ENCODE measurements around the gene PYCR2.
"Not testable (repeated sequence)": the region's sequence is repeated elsewhere in the genome, so short reads cannot be mapped to it uniquely, and the experiment has no call there.

PYCR2 gene

GRCh38 chr1:225942574-225942973 is 18.5 kb upstream of the PYCR2 start:
- no peak for DNase-seq (ENCODE audit: low read depth in 2 of 2)

- no peak for DNase-seq (ENCODE audit: low read depth in 2 of 2)
Observed at GRCh38 chr1:225941942-225942222, 17.8 kb upstream of the PYCR2 start.

GRCh38 chr1:225941187-225941941 is 17.3 kb upstream of the PYCR2 start, which contains the start of gene LEFTY2:
LEFTY2 (minus strand) TSS chr1:225941220; CDS start chr1:225941140, 80 bp downstream.
- DNase-seq (ENCODE audit: low read depth in 2 of 2): no peak

GRCh38 chr1:225940385-225941151 is 16.5 kb upstream of the PYCR2 start:
- no peak for DNase-seq (ENCODE audit: low read depth in 2 of 2)

DNA sequence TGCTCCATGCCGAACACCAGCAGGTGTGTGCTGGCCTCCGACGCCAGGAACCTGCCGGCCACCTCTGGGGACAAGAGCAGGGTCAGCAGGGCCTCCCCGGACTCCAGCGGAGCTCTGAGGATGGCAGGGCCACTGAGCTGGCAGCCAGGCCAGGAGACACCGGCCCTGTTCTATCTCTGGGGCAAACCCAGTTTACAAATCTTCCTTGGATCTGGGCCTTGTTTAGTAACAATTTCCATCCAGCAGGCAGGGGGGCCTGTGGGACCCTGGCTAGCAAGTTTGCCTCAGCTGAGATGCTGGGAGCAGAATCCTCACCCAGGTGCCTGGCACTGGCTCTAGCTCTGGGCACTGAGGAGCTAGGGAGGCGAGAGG is 15.9 kb upstream of the PYCR2 start:
- not testable (repeated sequence) for DNase-seq (ENCODE audit: low read depth in 2 of 2)

DNA sequence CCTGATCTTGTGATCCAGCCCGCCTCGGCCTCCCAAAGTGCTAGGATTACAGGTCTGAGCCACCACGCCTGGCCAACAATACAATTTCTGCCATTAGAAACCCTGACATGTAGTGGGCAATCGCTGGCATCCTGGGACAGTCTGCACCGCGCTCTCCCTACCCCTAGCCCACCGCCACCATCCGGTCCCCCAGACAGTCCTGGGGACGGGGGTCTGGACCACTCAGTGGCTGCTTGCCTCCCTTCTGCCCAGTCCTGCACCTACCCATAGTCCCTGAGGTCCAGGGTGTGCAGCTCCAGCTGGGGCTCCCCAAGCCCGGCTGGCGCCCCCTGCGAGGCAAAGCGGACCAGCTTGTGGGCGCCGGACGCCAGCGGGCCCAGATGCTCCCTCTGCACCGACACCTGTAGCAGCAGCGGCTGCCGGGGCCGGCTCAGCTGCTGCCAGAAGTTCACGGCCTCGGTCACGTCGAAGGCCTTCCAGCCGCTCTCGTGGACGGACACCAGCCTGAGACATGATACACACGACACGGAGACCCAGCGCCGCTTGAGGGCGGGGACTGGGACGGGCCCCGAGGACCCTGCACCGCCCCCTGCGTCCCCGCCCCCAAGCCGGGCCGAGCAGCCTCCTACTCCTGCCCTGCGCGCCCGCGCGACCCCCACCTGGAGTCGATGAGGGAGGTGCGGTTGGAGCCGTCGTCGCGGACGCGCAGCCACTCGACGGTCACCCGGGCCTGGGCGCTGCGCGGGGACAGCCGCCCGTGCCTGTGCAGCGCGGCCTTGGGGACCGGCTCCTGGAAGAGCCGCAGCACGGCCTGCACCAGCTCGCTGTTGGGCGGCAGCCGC is 15.3 kb upstream of the PYCR2 start:
- DNase-seq (ENCODE audit: low read depth in 2 of 2): not testable (repeated sequence)

DNA sequence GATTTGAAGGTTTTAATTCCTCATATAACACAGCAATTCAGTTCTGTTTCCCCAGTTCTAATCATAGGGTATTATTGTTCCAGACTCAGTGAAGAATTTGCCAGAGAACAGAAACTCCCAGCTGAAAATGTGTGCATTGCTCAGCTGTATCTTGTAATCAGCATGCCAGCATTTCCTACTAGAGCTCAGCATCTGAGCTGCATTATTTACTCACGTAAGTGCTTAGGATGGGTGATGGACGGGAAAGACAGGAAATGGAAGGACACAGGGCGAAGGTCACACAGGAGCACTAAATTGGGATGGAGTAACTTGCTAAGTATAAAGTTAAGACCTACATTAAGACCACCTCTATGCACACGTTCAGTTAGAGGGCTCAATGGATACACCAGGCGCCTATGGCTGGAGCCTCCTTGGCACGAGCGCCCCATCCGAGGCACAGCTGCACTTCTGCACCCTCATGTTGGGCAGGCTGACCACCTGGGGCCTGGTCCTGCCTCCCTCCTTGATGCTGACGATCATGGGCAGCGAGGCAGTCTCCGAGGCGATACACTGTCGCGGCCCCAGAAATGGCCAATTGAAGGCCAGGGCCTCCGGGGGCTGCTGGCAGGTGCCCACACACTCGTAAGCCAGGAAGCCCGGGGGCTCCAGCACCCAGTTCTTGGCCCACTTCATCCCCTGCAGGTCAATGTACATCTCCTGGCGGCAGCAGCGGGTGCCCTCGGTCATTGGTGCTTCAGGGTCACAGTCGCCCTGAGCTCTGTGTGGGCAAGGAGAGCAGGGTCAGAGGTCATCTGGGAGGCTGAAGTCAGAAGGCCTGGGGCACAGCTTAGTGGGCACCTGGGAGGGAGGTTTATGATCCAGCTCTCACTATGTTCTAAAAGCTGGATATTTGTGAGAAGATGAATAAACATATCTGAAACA is 13.3 kb upstream of the PYCR2 start:
- DNase-seq (ENCODE audit: low read depth in 2 of 2): no peak

DNA sequence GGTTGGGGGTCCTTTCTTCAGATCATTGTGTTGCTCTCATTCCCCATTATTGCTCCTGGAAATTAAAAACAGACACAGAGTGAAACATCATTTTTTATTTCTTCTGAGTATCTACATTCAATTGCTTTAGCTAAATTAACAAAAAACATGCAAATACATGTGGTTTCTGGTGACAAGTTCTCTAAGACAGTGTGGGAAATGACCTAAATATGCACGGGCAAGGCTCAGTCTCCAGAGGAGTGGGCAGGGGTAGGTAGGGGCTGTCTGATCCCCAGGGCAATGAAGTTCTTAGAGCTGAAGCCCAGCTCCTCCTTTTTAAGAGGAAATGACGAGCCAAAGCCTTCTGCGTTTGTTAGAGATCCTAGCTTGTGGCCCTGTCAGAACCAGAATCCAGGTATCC is 12.5 kb upstream of the PYCR2 start:
- no peak for DNase-seq (ENCODE audit: low read depth in 2 of 2)

DNA sequence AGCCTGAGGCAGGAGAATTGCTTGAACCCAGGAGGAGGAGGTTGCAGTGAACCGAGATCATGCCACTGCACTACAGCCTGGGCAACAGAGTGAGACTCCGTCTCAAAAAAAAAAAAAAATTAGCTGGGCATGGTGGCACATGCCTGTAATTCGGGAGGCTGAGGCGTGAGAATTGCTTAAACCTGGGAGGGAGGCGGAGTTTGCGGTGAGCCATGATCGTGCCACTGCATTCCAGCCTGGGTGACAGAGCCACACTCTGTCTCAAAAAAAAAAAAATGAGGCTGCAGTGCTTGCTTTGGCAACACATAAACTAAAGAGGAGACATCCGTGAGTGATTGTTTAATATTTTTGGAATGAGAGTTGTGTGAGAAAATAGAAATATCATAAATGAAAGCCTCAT is 12.0 kb upstream of the PYCR2 start:
- not testable (repeated sequence) for DNase-seq (ENCODE audit: low read depth in 2 of 2)

DNA sequence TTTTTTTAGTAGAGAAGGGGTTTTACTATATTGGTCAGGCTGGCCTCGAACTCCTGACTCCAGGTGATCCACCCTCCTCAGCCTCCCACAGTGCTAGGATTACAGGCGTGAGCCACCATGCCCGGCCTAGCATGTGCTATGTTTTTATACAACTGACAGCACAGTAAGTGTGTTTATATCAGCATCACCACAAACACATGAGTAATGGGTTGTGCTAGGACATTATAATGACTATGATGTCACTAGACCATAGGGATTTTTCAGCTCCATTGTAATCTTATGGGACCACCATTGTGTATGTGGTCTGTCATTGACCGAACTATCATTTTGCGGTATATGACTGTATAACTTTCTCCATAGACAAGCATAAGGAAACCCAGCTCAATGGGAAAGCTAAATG is 10.7 kb upstream of the PYCR2 start:
- no peak for DNase-seq (ENCODE audit: low read depth in 2 of 2)

GRCh38 chr1:225933072-225933471 is 9.0 kb upstream of the PYCR2 start:
- DNase-seq (ENCODE audit: low read depth in 2 of 2): no peak

DNA sequence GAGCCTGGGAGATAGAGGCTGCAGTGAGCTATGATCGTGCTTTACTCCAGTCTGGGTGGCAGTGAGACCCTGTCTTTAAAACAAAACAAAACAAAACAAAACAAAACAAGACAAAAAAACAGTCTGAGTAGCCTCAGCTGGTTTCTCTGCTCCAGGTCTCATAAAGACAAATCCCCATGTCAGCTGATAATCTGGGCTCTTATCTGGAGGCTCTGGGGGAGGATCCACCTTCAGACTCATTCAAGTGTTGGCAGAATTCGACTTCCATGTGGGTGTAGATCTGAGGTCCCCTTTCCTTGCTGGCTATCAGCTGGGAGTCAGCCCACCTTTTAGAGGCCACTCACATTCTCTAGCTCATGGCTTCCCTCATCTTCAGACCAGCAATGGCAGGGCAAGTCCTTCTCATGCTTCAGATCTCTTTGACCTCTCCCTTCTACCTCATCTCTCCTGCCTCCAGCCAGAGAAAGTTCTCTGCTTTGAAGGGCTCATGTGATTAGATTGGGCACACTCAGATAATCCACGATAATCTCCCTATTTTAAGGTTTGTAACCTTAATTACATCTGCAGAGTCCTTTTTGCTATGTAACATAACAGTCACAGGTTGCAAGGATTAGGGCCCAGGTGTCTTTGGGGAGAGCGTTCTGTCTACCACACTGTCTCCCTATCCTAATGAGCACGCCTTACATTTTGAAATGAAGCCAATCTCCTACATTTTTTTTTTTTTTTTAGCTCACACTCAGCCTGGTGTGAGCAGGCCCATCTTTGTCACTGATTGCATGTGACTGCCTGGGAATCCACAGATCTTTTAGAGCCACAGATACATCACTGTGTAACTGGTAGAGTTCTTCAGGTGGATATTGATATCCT is 7.5 kb upstream of the PYCR2 start:
- no peak for DNase-seq (ENCODE audit: low read depth in 2 of 2)

GRCh38 chr1:225930566-225930965 is 6.5 kb upstream of the PYCR2 start:
- DNase-seq (ENCODE audit: low read depth in 2 of 2): no peak

- not testable (repeated sequence) for DNase-seq (ENCODE audit: low read depth in 2 of 2)
Observed at GRCh38 chr1:225929462-225929861, 5.4 kb upstream of the PYCR2 start.

DNA sequence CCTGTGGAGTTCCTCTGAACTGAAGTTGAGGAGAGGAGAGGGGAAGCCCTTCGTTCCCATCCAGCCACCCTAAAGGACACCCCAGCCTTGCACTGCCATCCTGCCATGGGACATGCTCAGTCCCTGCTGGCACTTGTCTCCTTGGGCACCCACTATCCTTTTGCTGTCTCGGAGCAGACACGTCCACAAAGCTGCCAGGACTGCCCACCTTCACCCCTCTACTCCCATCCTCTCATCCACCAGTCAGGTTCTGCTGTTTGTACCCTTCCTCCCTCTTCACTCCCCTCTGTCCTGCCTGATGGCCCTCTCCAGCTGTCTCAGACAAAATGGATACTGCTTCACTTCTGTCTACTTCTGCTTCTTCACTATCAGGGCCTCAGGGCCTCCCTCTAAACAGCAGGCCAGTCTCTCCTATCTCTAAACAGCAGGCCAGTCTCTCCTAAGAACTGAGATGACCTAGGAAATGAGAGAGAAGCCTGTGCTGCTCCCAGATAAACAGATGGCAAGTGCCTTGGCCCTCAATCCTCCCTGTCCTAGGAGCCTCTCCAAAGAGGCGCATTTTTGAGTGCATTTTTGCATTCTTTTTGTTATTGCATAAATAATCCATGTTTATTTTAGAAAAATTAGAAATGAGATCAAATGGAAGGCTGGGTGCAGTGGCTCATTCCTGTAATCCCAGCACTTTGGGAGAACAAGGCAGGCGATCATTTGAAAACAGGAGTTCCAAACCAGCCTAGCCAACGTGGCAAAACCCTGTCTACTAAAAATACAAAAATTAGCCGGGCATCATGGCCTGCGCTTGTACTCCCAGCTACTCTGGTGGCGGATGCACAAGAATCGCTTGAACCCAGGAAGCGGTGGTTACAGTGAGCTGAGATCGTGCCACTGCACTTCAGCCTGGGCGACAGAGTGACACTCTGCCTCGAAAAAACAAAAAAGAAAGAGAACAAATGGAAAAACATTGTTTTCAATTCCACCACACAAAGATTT is 4.4 kb upstream of the PYCR2 start:
- DNase-seq (ENCODE audit: low read depth in 2 of 2): no peak

GRCh38 chr1:225926551-225927113 is 2.6 kb upstream of the PYCR2 start:
- no peak for DNase-seq (ENCODE audit: low read depth in 2 of 2)

GRCh38 chr1:225923381-225923691 is 714 bp downstream of the PYCR2 start:
- no peak for DNase-seq (ENCODE audit: low read depth in 2 of 2)

GRCh38 chr1:225921734-225922709 is 2.0 kb downstream of the PYCR2 start:
- no peak for DNase-seq (ENCODE audit: low read depth in 2 of 2)

Measured in stimulated activated CD4-positive, alpha-beta T cell treated with anti-CD3 and anti-CD28 coated beads, Interleukin-12 subunit alpha, Interleukin-12 subunit beta, amount 100 ng/mL, for 24 hours (primary cell).